ENCODE results near the gene RSPRY1. TPM values are rescaled to one million over a fixed set of nuclear protein-coding genes. Genes with fewer than 3 reads are reported as not detected.

RSPRY1 gene
- total and polyA plus RNA-seq, 8 donors, result 32.5 to 46.8 (median 39.8) TPM

- TF ChIP-seq CTCF (IDR thresholded peaks at IDR 0.05), result no peak
- Histone ChIP-seq H3K4me3 (no peak overlapping the region), H3K9me3 (no peaks in the 10 kb centered on the region), H3K36me3 (peaks cover 0 to 71% of the 10 kb centered on the region in 2 donors), H3K4me1 (peaks cover 10 to 27% of the 10 kb centered on the region in 2 donors), H3K27me3 (no peaks in the 10 kb centered on the region), H3K27ac (peak overlapping the region; percentile 52 to 77)
- intact Hi-C loops (cut with DNase I), result loop anchor here (5.0 to 10.0 kb wide), 3 partner anchors 80 to 292 kb away; no protein-coding TSS in a partner anchor
- ATAC-seq (peak; percentile 92), DNase-seq (peak in 1 of 4 donors; percentile 77)
Observed at GRCh38 chr16:57166951-57167350, 19.2 kb upstream of the RSPRY1 start.

GRCh38 chr16:57167538-57167937 lies 18.6 kb upstream of the RSPRY1 start:
- ATAC-seq (peak; percentile 32), DNase-seq (no peak)
- no peak overlapping the region for H3K4me3 ChIP-seq
- peaks cover 0 to 71% of the 10 kb centered on the region in 2 donors for H3K36me3 ChIP-seq
- intact Hi-C loops (cut with DNase I), result loop anchor here (5.0 to 10.0 kb wide), 3 partner anchors 80 to 293 kb away; no protein-coding TSS in a partner anchor
- H3K27ac ChIP-seq, result peak overlapping the region; percentile 52 to 77
- H3K27me3 ChIP-seq, result no peaks in the 10 kb centered on the region
- no peaks in the 10 kb centered on the region for H3K9me3 ChIP-seq
- H3K4me1 ChIP-seq, result peaks cover 10 to 27% of the 10 kb centered on the region in 2 donors
- no peak for TF ChIP-seq CTCF (IDR thresholded peaks at IDR 0.05)

- Histone ChIP-seq H3K27ac (peak overlapping the region; percentile 52 to 77), H3K36me3 (peaks cover 0 to 71% of the 10 kb centered on the region in 2 donors), H3K27me3 (no peaks in the 10 kb centered on the region), H3K4me1 (peaks cover 10 to 27% of the 10 kb centered on the region in 2 donors), H3K4me3 (no peak overlapping the region), H3K9me3 (no peaks in the 10 kb centered on the region)
- DNase-seq (peak in 2 of 4 donors; percentile 52 to 72), ATAC-seq (peak; percentile 90)
- intact Hi-C loops (cut with DNase I), result loop anchor here (5.0 to 10.0 kb wide), 3 partner anchors 81 to 293 kb away; no protein-coding TSS in a partner anchor
- peak; percentile 39 to 51 for TF ChIP-seq CTCF (IDR thresholded peaks at IDR 0.05)
Observed at GRCh38 chr16:57167953-57168352, 18.2 kb upstream of the RSPRY1 start.

GRCh38 chr16:57169327-57169726 lies 16.8 kb upstream of the RSPRY1 start:
- no peaks in the 10 kb centered on the region for H3K9me3 ChIP-seq
- H3K27me3 ChIP-seq, result no peaks in the 10 kb centered on the region
- ATAC-seq, result no peak
- no peak for DNase-seq
- no peak overlapping the region for H3K4me3 ChIP-seq
- H3K27ac ChIP-seq, result no peak overlapping the region
- no peak for TF ChIP-seq CTCF (IDR thresholded peaks at IDR 0.05)
- intact Hi-C loops (cut with DNase I), result loop anchor here (5.0 to 10.0 kb wide), 3 partner anchors 82 to 295 kb away; no protein-coding TSS in a partner anchor
- peaks cover 10 to 27% of the 10 kb centered on the region in 2 donors for H3K4me1 ChIP-seq
- H3K36me3 ChIP-seq, result peaks cover 0 to 63% of the 10 kb centered on the region in 2 donors

GRCh38 chr16:57172721-57173290 lies 13.3 kb upstream of the RSPRY1 start:
- intact Hi-C loops (cut with DNase I), result no loop called here
- ATAC-seq (no peak), DNase-seq (no peak)
- Histone ChIP-seq H3K9me3 (no peaks in the 10 kb centered on the region), H3K4me3 (no peak overlapping the region), H3K36me3 (peaks cover 0 to 41% of the 10 kb centered on the region in 2 donors), H3K4me1 (peaks cover under 1 to 10% of the 10 kb centered on the region in 2 donors), H3K27me3 (no peaks in the 10 kb centered on the region), H3K27ac (no peak overlapping the region)
- no peak for TF ChIP-seq CTCF (IDR thresholded peaks at IDR 0.05)
